HG03520 (cell line): Measurements from ENCODE around the gene DHRS1.
"Not testable (repeated sequence)": the region's sequence is repeated elsewhere in the genome, so short reads cannot be mapped to it uniquely, and the experiment has no call there.

Experiments
- ATAC-seq: cut with Tn5 transposase; IDR thresholded peaks from one replicate; pipeline ENCODE4 v1.9.1; 2021; ENCODE audit warnings: mild to moderate bottlenecking, moderate library complexity; ENCODE audit not compliant: unreplicated experiment

DHRS1 gene

DNA sequence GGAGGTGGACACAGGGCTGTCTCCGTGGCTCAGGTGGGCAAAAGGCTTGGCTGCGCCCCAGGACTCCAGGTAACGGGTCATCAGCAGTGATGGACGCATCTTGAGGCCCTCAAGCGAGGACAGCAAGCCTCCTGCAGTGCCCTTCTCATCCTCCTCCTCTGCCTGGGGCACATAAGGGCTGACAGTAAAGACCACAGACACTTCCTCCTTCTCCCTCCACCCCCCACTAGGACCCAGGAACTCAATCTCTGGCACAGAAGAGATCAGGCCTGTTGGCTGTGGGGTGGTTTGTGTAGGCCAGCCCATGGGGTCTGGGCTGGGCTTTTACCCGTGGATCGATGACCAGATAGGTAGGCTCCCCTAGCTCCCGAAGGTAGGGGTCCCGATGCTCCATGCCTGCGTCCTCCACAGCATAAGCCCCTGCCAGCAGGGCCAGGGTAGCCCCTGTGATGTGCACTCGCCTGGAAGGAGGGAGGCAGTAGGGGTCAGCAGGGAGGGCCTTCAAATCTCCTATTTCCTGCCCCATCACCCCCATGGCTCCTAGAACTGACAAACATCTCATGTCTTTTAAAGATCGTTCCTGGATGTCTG lies 29.6 kb upstream of the DHRS1 start:
- ATAC-seq: no peak

DNA sequence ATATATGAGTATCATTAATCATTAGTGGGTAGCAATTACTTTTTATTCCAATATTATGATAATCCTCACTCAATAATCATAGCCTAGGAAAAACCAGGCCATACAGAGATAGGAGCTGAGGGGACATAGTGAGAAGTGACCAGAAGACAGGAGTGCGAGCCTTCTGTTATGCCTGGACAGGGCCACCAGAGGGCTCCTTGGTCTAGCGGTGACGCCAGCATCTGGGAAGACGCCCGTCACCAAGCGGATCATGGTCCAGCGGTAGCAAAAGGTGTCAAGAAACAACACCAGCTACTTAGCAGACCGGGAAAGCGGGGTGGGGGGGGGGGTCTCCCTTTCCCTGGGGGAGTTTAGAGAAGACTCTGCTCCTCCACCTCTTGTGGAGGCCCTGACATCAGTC lies 28.3 kb upstream of the DHRS1 start:
- not testable (repeated sequence) for ATAC-seq

DNA sequence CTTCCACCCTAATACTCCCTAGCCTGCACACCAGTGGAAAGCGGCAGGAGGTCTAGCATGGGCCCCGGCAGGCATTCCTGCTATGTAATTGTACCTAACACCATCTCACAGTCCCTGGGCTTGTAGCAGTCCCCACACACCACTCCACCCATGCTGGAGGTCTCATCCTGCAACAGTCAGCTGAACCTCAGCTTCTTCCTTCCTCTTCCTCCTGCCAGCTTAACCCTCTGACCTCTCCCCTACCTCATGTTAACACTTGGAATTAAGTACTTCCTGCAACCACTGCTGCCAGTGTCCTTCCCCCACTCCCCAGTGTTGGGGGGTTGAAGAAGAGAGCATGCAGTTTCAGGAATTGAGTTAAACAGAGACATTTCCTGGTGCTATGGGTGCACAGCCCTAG lies 27.7 kb upstream of the DHRS1 start:
- no peak for ATAC-seq

DNA sequence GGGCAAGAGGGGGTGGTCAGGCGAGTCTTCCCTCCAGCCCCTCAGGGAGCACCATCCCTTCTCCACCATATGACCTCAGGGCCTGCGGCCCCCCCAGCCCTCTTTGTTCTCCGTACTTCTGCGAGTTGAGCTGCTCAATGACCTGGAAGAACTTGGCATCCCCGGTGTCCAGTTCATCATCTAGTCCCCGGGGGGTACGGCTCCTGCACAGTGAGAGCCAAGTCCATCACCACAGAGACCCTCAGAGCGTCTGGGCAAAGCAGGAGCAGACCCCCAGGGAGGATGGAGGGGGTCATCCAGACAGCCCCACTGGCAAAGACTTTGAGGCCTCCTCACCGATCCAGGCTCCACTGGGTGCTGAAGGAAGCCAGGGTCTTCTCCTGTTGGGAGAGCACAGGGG lies 26.4 kb upstream of the DHRS1 start:
- no peak for ATAC-seq

DNA sequence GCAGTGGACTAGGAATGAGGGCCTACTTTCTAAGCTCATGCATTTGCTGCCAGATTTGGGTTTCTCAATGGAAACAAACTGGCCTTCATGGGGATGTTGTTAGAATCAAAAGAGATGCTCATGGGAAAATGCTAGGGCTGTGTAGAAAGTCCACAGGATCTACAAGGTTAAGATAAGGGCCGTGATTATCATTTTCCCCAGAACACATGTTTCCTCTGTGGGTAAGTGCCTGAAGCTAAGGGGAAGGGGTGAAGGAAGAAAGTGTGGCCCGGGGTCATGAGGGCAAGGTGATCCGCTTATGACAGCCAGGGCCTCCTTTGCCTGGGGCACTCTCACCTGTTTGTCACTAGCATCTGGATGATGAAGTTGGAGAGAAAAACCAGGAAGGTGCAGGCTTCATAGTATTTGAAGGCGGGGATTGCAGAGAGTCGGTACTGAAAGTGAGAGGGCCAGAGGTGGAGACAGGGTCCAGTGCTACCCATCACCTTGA lies 25.5 kb upstream of the DHRS1 start:
- ATAC-seq: no peak

DNA sequence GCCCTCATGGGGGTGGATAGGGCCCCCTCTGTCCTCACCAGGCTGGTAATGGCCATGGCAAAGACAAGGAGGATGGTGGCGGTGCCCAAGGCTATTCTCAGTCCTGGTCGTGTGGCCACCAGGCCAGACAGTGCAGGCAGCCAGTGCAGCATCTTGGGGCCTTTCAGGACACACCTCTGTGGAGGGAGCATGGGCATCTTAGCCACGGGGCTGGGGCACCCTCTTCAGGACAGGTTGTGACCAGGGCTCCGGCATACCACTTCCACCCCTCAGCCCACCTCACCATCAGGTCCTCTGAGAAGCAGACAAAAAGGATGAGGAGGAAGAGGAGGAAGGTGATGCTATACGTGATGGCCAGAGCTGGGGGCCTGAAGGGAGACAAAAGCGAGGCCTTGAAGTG lies 24.4 kb upstream of the DHRS1 start:
- no peak for ATAC-seq

DNA sequence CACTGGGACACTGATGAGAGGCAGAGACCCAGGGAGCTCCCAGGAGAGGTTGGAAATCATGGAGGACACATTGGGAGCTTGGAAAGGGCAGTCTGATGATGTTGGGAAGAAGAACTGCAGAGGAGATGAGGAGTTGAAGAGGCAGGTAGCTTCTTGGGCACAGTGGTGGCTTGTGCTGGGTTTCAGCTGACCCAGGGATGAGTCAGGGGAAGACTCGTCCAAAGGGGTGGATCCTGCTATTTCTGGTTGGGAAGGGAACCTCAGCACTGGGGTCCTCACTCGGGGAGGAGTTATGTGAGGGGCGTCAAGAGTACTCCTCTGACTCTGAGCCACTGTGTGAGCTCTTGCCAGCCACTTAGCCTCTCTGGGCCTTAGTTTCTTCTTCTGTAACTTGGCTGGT lies 23.8 kb upstream of the DHRS1 start:
- no peak for ATAC-seq

DNA sequence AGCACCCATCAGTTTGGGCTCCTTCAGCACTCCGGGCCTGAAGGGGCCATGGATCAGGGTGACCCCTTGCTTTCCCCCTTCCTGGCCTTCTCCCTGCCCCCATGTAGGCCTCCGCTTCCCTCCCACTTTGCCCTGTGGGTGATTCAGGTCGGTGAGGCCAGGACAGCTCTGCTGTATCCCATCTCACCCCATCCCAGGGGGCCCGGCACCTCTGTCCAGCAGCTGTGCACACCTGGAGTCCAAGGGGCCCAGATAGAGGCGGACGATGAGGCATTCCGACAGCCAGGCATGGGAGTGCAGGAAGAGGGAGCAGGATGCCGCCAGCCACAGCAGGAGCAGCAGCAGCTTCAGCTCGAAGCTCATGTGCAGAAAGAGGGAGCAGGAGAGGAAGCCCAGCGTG lies 23.1 kb upstream of the DHRS1 start:
- no peak for ATAC-seq

DNA sequence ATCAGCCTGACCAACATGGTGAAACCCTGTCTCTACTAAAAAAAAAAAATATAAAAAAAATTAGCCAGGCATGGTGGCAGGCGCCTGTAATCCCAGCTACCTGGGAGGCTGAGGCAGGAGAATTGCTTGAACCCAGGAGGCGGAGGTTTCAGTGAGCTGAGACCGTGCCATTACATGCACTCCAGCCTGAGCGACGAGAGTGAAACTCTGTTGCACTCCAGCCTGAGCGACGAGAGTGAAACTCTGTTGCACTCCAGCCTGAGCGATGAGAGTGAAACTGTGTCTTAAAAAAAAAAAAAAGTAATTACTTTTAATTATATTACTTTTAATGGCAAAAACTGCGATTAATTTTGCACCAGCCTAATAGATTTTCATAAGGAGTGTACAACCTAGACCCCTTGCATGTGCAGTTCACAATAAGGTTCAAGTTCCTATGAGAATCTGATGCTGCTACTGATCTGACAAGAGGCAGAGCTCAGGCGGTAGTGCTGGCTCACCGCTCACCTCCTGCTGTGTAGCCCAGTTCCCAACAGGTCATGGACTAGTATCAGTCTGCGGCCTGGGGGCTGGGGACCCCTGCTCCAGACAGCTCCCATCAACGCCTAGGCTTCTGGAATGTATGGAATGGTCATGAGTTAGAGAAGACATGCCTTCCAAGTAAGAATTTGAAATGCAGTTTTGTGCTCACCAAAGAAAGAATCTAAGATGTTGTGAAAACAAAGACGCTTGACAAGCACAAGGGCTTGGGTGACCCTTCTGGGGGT lies 21.8 kb upstream of the DHRS1 start:
- ATAC-seq: no peak

DNA sequence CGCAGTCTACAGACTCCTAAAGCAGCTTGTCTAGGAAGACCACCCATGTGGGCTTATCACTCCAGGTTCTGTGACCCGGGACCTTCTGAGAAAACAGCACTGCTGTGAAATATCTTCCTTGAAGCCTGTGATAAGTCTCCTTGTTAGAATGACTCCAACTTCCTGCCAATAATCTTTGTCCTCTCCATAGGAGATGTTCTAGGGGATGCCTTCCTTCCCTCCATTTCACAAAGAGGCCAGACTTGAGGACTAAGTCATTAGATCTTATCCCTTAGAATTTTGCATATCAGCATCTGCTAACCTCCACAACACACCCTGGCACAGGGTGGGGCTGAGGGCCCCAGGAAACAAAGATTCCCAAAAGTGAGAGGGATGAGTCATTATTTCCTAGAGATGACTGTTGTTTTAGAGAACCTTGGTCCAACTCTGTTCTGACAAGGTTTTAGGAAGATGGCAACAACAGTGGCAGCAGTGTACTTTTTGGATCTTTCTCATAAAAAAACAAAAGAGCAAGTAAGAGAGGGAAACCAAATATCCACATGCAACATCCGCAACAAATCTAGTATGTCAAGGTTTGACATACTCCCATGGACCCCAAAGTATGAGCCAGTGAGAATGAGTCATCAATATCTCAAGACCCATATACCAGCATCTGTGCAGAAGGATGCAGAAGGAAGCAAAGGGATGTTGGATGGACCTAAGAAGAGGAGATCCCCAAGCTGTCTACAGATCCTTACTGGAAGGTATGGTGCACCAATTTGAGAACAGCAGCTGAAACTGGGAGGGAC lies 17.8 kb upstream of the DHRS1 start:
- no peak for ATAC-seq

DNA sequence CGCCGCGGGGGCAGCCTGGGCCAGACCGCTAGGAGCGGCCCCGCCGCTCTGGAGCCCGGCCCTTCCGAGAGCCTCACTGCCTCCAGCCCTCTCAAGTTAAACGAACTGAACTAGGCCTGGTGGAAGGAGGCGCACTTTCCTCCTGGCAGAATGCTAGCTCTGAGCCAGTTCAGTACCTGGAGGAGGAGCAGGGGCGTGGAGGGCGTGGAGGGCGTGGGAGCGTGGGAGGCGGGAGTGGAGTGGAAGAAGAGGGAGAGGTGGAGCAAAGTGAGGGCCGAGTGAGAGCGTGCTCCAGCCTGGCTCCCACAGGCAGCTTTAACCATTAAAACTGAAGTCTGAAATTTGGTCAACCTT lies 17.0 kb upstream of the DHRS1 start:
- ATAC-seq: no peak

DNA sequence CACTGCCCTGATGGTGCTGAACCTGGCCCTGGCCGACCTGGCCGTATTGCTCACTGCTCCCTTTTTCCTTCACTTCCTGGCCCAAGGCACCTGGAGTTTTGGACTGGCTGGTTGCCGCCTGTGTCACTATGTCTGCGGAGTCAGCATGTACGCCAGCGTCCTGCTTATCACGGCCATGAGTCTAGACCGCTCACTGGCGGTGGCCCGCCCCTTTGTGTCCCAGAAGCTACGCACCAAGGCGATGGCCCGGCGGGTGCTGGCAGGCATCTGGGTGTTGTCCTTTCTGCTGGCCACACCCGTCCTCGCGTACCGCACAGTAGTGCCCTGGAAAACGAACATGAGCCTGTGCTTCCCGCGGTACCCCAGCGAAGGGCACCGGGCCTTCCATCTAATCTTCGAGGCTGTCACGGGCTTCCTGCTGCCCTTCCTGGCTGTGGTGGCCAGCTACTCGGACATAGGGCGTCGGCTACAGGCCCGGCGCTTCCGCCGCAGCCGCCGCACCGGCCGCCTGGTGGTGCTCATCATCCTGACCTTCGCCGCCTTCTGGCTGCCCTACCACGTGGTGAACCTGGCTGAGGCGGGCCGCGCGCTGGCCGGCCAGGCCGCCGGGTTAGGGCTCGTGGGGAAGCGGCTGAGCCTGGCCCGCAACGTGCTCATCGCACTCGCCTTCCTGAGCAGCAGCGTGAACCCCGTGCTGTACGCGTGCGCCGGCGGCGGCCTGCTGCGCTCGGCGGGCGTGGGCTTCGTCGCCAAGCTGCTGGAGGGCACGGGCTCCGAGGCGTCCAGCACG lies 16.4 kb upstream of the DHRS1 start:
- no peak for ATAC-seq

DNA sequence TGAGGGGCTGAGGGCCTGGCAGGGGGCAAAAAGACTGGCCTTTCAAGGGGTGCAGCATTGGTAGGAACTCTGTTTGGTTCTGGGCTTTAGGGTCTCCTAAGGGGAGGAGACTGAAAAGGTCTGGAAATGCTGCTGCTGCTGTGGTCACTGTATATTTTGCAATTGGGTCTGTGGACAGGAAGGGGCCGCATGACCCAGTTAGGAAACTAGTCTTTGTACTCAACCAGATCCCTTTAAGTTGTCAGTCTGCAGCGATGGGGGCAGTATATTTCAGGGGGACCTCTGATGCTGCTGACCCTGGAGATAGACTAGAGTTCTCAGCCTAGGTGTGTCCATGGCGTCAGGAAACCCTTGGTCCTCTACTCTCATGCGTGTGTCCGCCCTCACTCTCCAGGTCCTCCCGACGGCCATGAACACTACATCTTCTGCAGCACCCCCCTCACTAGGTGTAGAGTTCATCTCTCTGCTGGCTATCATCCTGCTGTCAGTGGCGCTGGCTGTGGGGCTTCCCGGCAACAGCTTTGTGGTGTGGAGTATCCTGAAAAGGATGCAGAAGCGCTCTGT lies 15.7 kb upstream of the DHRS1 start:
- ATAC-seq: no peak

DNA sequence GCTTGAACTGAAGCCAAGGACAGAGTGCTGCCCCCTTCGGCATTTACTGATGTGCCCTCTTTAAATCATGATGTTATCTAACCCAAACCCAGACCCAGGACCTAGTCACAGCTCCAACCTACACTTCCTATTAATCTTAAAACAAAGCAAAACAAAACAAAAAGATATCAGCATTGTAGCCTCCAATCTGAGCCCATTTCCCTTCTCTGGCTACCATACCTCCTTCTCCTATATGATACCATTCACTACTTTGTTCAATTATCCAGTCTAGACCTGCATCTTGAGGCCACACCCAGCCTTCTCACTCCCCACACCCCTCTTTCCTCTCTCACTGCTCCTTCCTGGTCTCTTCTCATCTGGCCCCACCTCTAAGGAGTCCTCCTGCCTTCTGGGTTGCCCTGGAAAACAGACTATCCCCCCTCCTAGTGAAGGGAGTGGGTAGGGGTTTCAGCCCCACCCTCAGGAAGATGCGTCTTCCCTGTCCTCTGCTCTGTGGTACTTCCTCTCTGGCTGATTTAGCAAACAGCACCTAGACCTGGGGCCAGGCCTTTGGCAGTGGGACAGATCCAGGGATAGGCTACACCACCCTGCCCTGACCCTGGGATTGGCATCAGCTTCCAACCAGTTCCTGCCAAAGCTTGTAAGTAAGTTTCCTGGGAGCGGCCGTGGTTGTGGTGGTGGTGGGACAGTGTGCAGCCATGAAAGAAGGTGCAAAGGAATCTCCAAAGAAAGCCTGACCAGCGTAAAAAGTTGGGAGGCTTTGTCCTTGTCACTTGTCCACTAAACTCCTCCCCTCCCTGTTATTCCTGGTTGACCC lies 15.0 kb upstream of the DHRS1 start:
- no peak for ATAC-seq

DNA sequence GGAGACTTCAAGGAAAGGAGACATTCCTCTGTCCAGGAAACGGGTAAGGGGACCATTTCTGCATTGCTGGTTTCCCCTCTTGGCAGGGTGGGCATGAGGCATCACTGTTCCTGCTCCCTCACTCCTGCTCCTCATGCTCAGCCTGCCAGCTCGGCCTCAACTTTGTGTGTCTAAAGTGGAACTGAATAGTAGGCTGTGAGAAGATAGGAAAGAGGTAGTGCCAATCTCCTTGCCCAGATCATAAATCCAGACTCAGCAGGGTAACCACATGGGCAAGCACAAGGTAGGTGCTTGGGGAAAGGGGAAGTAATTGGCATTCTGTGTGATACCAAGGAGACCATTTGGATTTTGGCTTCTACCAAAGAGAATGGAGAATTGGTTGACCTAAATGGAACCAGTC lies 14.3 kb upstream of the DHRS1 start:
- ATAC-seq: no peak

DNA sequence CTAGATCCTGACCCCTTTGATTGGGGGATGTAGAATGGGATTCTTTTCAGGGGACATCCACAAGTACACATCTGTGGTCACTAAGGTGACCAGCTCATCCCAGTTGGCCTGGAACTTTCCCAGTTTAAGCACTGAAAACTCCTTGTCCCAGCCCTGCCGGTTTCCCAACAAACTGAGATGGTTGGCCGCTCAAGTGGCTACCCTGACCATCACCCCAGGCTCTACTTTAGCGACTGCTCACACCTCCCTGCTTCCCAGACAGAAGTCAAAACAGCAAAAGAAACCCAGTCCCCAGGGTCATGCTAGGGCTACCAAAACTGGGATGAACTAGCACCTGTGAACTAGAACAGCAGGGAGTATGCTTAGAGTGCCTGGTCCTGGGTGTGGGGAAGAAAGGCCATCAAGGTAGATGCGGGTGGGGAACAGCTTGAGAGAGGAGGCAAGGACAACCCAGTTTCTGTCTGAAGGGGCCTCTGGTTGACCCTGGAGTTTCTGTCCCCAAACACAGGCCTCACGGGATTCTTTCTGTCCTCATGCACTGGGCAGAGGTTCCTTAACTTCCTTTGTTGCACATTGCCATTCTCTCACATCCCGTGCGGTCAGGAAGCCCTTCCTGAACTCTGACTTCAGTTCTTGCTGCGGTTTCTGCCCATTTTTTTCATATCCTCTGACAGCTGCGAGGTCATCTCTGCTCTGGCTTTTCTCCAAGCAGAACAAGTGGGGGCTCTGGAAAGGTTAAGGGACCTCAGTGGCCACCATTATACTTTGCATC lies 13.3 kb upstream of the DHRS1 start:
- ATAC-seq: no peak

DNA sequence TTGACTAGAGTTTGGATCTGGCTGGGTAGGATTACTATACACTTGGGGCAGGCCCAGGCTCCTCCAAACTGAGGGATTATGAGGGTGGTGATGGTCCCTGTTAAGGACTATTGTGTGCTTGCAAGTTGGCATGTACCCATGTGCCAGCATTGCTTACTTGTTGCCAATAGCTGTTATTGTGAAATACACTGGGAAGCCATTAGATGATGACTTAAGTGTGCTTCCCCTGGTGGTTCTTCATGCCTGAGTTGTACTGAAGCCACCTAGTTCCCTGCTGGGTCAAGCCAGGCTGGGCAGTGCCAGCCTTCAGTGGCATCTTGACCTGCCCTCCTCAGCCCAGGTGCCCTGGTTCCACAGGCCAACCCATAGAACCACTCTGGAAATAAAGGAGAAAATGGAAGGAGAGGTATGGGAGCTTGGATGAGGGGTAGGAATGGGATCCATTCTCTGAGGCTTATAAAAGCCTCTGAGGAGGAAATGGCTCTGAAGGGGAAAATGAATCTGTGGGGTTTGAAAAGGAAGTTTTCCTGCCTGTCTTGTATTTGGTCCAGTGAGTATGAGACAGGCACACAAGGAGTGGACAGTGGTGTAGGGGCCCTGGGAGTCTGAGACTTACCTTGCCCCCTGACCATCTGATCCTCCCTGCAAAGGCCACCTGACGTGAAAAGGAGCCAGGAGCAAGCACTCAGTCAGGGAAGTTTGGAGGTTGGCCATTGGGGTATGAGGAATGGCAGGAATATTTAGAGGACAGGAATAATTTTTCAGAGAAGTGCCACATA lies 12.4 kb upstream of the DHRS1 start:
- ATAC-seq: no peak
